Naive B cell (primary cell): ENCODE results near the gene ARHGEF3. TPM values are rescaled to one million over a fixed set of nuclear protein-coding genes. Genes with fewer than 3 reads are reported as not detected.

Source experiments
- ATAC-seq, 2 donors: fragments of 150-1000 bp; cut with Tn5 transposase; 2 replicates each; pipeline ENCODE4 v1.10.0; 2021; ENCODE audit warnings: low read depth in 2 of 2, mild to moderate bottlenecking in 2 of 2, moderate library complexity in 2 of 2
- DNase-seq: peaks from one replicate; pipeline ENCODE4 v3.0.0; 2022
- H3K27ac Mint-ChIP-seq, 6 donors: one replicate each; pipeline ENCODE4 v1.8.0; 2020 to 2022; ENCODE audit warnings: mild to moderate bottlenecking in 6 of 6, mixed read lengths in 6 of 6, moderate library complexity in 5 of 6, inconsistent platforms in 2 of 6
- H3K27me3 Mint-ChIP-seq, 3 donors: one replicate each; pipeline ENCODE4 v1.8.0; 2021 to 2022; ENCODE audit warnings: mixed read lengths in 3 of 3, mild to moderate bottlenecking in 1 of 3
- H3K36me3 Mint-ChIP-seq, 2 donors: one replicate each; pipeline ENCODE4 v1.8.0; 2020 to 2022; ENCODE audit warnings: mixed read lengths in 2 of 2, inconsistent platforms in 1 of 2, mild to moderate bottlenecking in 1 of 2
- H3K4me1 Mint-ChIP-seq, 3 donors: one replicate each; pipeline ENCODE4 v1.8.0; 2020 to 2022; ENCODE audit warnings: mixed read lengths in 3 of 3, inconsistent platforms in 1 of 3, mild to moderate bottlenecking in 1 of 3, moderate library complexity in 1 of 3
- H3K4me3 Mint-ChIP-seq, 8 donors: one replicate each; pipeline ENCODE4 v1.8.0; 2020 to 2022; ENCODE audit warnings: mild to moderate bottlenecking in 8 of 8, mixed read lengths in 8 of 8, moderate library complexity in 8 of 8, inconsistent platforms in 2 of 8
- H3K9me3 Mint-ChIP-seq, 7 donors: one replicate each; pipeline ENCODE4 v1.8.0; 2020 to 2022; ENCODE audit warnings: mixed read lengths in 7 of 7, mild to moderate bottlenecking in 5 of 7, inconsistent platforms in 2 of 7, moderate library complexity in 1 of 7
- polyA plus RNA-seq, 6 donors: library from polyadenylated mRNA; unstranded; fragments of 300-500 nt; fragmentation: Illumina TruSeq; gene quantifications; one replicate each; pipeline ENCODE4 v1.2.3, GENCODE V29; 2021; ENCODE audit warnings: low read depth in 6 of 6

Gene ARHGEF3
- polyA plus RNA-seq, 6 donors from 2014 or later = 30.1 to 43.7 (median 38.4) TPM

DNA sequence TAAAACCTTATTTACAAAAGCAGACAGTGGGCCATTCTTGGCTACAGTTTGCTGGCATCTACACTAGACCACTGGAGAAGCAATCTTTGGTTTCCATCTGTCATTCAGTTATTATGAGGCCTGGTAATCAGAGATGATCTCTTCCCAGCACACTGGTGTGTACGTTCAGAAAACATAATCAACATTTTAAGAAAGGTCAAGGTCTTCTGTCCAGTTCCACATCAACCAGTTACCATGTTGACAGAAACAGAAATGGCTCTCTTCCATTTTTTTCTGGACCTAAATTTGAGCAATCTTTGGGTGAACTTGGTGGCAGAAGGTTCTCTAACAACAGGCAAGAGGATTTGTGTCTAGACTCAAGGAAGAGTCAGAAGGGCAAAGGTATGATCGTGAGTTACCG is 29.8 kb upstream of the ARHGEF3 start:
- no peaks in the 10 kb centered on the region for H3K4me1 Mint-ChIP-seq
- H3K27ac Mint-ChIP-seq = no peak overlapping the region
- DNase-seq (no peak), ATAC-seq (no peak)
- H3K4me3 Mint-ChIP-seq = no peak overlapping the region
- H3K36me3 Mint-ChIP-seq = no peaks in the 10 kb centered on the region
- H3K27me3 Mint-ChIP-seq = no peaks in the 10 kb centered on the region
- no peaks in the 10 kb centered on the region for H3K9me3 Mint-ChIP-seq

- Mint-ChIP-seq H3K9me3 (no peaks in the 10 kb centered on the region), H3K27ac (peak overlapping the region in 1 of 6 donors; percentile 55), H3K4me3 (no peak overlapping the region), H3K36me3 (no peaks in the 10 kb centered on the region), H3K4me1 (peaks cover 0 to 1% (median 0%) of the 10 kb centered on the region in 3 donors), H3K27me3 (no peaks in the 10 kb centered on the region)
- DNase-seq = no peak
- no peak for ATAC-seq
Observed at GRCh38 chr3:56830884-56831283, 29.1 kb upstream of the ARHGEF3 start.

DNA sequence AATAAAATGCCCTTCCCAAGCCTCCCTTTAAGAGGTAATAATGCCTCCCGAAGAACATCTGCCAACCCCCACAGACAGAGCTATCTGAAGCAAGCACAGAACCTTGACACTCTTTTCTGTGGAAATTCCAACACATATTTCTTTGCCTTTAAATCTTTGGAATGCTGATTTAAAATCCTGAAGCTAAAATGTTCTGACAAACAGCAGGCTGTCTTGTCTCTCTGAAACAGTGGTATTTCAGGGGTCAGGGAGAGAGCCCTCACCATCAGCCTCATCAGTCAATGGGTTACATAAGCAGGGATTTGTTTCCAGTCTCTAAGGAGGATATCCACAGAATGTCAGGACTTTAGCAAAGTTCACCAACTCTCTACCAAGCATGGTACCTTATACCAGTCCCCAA is 27.8 kb upstream of the ARHGEF3 start:
- Mint-ChIP-seq H3K9me3 (no peaks in the 10 kb centered on the region), H3K4me3 (no peak overlapping the region), H3K4me1 (peaks cover 0 to 3% (median 0%) of the 10 kb centered on the region in 3 donors), H3K36me3 (no peaks in the 10 kb centered on the region), H3K27me3 (no peaks in the 10 kb centered on the region), H3K27ac (peak overlapping the region in 1 of 6 donors; percentile 36)
- no peak for DNase-seq
- ATAC-seq = no peak

DNA sequence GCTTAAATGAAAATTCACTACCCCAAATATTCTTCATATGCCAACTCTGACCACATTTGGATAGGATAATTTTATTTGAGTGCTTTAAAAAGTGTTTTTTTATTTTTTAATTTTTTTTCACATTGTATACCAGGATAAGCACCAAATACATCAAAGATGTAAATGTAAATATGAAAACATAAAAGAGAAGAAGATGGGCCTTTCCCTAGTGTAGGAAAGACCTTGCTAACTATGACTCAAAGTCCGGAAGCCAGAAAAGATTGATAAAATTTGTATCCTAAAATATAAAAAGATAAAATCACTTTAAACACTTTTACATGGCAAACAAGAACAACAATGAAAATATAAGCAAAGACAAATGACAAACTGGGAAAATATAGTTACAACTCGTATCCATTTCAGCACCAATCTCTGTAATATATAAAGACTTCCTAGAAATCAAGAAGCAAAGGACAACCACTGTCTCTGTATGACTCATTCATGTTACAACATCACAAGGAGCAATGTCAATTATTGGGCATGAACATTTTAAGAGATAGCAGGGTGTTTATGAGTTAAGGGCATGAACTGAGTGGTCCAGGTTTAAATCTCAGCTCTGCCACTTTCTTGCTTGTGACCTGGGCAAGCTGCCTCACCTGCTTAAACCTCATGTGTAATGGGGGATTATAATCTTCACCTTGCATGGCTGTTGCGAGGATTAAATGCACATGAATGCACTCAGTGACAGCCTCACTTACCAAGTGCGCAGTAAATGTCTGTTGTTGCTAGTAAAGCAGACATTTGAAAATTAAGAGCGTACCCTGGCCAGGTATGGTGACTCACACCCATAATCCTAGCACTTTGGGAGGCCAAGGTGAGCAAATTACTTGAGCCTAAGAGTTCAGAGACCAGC is 25.3 kb upstream of the ARHGEF3 start:
- H3K36me3 Mint-ChIP-seq = no peaks in the 10 kb centered on the region
- ATAC-seq (no peak), DNase-seq (no peak)
- peaks cover 0 to 3% (median 0%) of the 10 kb centered on the region in 3 donors for H3K4me1 Mint-ChIP-seq
- peak overlapping the region in 1 of 6 donors; percentile 17 for H3K27ac Mint-ChIP-seq
- no peak overlapping the region for H3K4me3 Mint-ChIP-seq
- H3K27me3 Mint-ChIP-seq = no peaks in the 10 kb centered on the region
- H3K9me3 Mint-ChIP-seq = no peaks in the 10 kb centered on the region

- Mint-ChIP-seq H3K36me3 (no peaks in the 10 kb centered on the region), H3K4me1 (peaks cover 0 to 3% (median 0%) of the 10 kb centered on the region in 3 donors), H3K9me3 (no peaks in the 10 kb centered on the region), H3K27me3 (no peaks in the 10 kb centered on the region), H3K27ac (no peak overlapping the region), H3K4me3 (no peak overlapping the region)
- DNase-seq = no peak
- ATAC-seq = no peak
Observed at GRCh38 chr3:56825567-56826438, 24.1 kb upstream of the ARHGEF3 start.

- Mint-ChIP-seq H3K9me3 (no peaks in the 10 kb centered on the region), H3K27me3 (peaks cover 0 to 8% (median 0%) of the 10 kb centered on the region in 3 donors), H3K4me1 (peaks cover 0 to 3% (median 0%) of the 10 kb centered on the region in 3 donors), H3K36me3 (no peaks in the 10 kb centered on the region), H3K4me3 (no peak overlapping the region), H3K27ac (no peak overlapping the region)
- DNase-seq (no peak), ATAC-seq (no peak)
Observed at GRCh38 chr3:56823984-56824703, 22.4 kb upstream of the ARHGEF3 start.

DNA sequence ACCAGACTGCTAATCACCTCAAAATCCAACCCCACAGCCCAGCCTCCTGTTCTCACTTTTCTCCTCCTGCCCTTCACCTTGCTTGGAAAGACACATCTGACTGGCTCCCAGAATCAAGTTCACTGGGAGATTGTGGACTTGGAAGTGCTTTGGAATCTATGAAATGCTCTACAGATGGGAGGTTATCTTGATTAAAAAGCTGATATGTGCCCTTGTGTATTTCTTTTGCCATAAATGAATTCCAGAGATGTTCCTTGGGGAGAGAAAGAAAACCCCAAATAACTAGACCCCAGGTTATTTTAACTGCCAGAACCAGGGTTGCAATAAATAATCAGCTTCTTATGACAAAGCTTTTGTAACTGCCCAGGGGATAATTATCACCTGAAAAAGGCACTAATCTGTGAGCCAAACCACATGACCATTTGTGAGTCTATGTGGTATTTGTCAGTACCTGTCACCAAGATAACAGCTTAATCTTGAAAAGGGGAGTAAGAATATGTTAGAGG is 21.7 kb upstream of the ARHGEF3 start:
- peaks cover 0 to 8% (median 0%) of the 10 kb centered on the region in 3 donors for H3K27me3 Mint-ChIP-seq
- no peaks in the 10 kb centered on the region for H3K9me3 Mint-ChIP-seq
- H3K36me3 Mint-ChIP-seq = no peaks in the 10 kb centered on the region
- DNase-seq (no peak), ATAC-seq (no peak)
- no peak overlapping the region for H3K27ac Mint-ChIP-seq
- H3K4me3 Mint-ChIP-seq = no peak overlapping the region
- peaks cover 0 to 3% (median 0%) of the 10 kb centered on the region in 3 donors for H3K4me1 Mint-ChIP-seq

GRCh38 chr3:56822501-56822900 is 20.8 kb upstream of the ARHGEF3 start:
- H3K27me3 Mint-ChIP-seq = peaks cover 0 to 8% (median 0%) of the 10 kb centered on the region in 3 donors
- H3K27ac Mint-ChIP-seq = no peak overlapping the region
- H3K4me3 Mint-ChIP-seq = no peak overlapping the region
- peaks cover 0 to 3% (median 0%) of the 10 kb centered on the region in 3 donors for H3K4me1 Mint-ChIP-seq
- no peak for DNase-seq
- no peaks in the 10 kb centered on the region for H3K36me3 Mint-ChIP-seq
- H3K9me3 Mint-ChIP-seq = no peaks in the 10 kb centered on the region
- ATAC-seq = no peak

GRCh38 chr3:56819016-56819809 is 17.5 kb upstream of the ARHGEF3 start:
- peaks cover 0 to 8% (median 0%) of the 10 kb centered on the region in 3 donors for H3K27me3 Mint-ChIP-seq
- ATAC-seq (no peak), DNase-seq (no peak)
- no peak overlapping the region for H3K27ac Mint-ChIP-seq
- no peaks in the 10 kb centered on the region for H3K4me1 Mint-ChIP-seq
- no peaks in the 10 kb centered on the region for H3K9me3 Mint-ChIP-seq
- H3K4me3 Mint-ChIP-seq = no peak overlapping the region
- H3K36me3 Mint-ChIP-seq = no peaks in the 10 kb centered on the region

DNA sequence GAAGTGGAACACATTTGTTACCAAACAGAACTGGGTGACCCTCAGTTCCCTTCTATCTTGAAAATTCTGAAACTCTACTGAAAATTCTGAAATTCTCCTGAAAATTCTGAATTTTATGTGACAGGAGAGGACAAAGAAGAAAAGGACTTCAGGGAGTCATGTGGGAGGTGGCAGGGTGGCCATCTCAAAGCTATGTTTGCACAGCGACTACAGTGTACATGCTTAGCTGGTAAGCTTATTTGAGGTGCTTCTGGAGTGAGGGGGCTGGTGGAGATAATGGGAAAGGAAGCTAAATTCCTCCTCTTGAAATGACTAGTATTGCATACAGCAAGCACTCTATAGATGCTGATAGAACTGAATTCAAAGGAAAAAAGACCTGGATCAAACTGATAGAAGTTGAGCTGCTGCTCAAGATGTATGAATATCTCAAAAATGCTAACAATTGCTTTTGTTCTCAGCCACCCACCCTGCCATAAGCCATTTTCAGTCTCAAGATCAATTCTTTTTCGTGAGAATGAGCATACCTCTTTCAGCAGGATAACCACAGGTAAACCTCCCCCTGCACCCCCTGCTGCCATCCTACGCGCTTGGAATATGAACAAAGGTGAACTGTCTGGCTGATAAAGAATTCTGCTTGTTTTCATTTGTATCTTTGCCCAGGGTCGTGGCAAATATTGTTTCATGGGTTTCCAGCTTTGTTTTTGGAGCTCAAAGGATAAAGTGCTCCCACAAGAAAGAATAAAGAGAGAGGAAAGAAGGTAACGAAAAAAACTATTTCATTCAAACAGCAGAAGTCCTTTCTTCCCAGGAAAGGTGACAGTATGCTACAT is 16.6 kb upstream of the ARHGEF3 start:
- H3K9me3 Mint-ChIP-seq = no peaks in the 10 kb centered on the region
- no peaks in the 10 kb centered on the region for H3K36me3 Mint-ChIP-seq
- ATAC-seq (no peak), DNase-seq (no peak)
- H3K27me3 Mint-ChIP-seq = peaks cover 0 to 8% (median 0%) of the 10 kb centered on the region in 3 donors
- H3K27ac Mint-ChIP-seq = peak overlapping the region in 1 of 6 donors; percentile 81
- H3K4me3 Mint-ChIP-seq = no peak overlapping the region
- peaks cover 0 to 3% (median 0%) of the 10 kb centered on the region in 3 donors for H3K4me1 Mint-ChIP-seq

DNA sequence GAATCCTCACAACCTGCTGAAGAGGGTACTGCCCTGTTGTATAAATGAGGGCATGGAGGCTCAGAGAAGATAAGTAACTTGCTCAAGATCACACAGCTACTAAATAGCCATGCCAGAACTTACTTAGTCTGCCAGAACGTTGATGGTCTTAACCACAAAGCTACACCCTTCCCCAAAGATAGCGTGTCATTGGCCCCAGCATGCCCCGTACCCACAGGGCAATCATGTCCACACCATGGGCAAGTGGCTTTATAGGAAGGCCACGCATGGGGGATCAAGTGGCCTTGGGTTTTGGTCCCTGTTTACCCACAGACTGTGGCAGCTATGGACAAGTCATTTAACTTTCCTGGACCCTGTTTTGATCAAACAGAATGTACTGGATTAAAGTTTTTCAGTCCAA is 15.9 kb upstream of the ARHGEF3 start:
- Mint-ChIP-seq H3K27ac (no peak overlapping the region), H3K4me3 (no peak overlapping the region), H3K9me3 (no peaks in the 10 kb centered on the region), H3K27me3 (peaks cover 0 to 8% (median 0%) of the 10 kb centered on the region in 3 donors), H3K4me1 (peaks cover 0 to 3% (median 0%) of the 10 kb centered on the region in 3 donors), H3K36me3 (no peaks in the 10 kb centered on the region)
- DNase-seq (no peak), ATAC-seq (no peak)

GRCh38 chr3:56816061-56816460 is 14.3 kb upstream of the ARHGEF3 start:
- H3K4me1 Mint-ChIP-seq = peaks cover 0 to 3% (median 0%) of the 10 kb centered on the region in 3 donors
- no peaks in the 10 kb centered on the region for H3K36me3 Mint-ChIP-seq
- H3K4me3 Mint-ChIP-seq = no peak overlapping the region
- DNase-seq (no peak), ATAC-seq (no peak)
- H3K9me3 Mint-ChIP-seq = no peaks in the 10 kb centered on the region
- H3K27ac Mint-ChIP-seq = no peak overlapping the region
- peaks cover 0 to 8% (median 0%) of the 10 kb centered on the region in 3 donors for H3K27me3 Mint-ChIP-seq
